Activated T-helper 1 cell treated with anti-CD3 and anti-CD28 coated beads, Interleukin-12 subunit alpha, Interleukin-12 subunit beta, Interleukin-2, Interleukin-4 antibody, amounts not matched to agents 30 ng/mL and 10 ng/mL and 1 ng/mL, durations not matched to agents 14 hours and 24 hours and 36 hours (primary cell): ENCODE data around the gene METAP1D. TPM values are rescaled to one million over a fixed set of nuclear protein-coding genes. Genes with fewer than 3 reads are reported as not detected.
A peak's percentile ranks its signal among the peaks of the same experiment; 100 is the strongest.

Source experiments
- DNase-seq: peaks from one replicate; pipeline ENCODE4 v3.0.0; 2021; ENCODE audit warnings: low spot score
- H3K27ac Mint-ChIP-seq: one replicate; pipeline ENCODE4 v1.8.0; 2021; ENCODE audit warnings: mild to moderate bottlenecking, mixed read lengths
- H3K27me3 Mint-ChIP-seq: one replicate; pipeline ENCODE4 v1.8.0; 2022; ENCODE audit warnings: mild to moderate bottlenecking, moderate library complexity, mixed read lengths; ENCODE audit not compliant: insufficient read depth
- H3K36me3 Mint-ChIP-seq: one replicate; pipeline ENCODE4 v1.8.0; 2021; ENCODE audit warnings: low read depth, mixed read lengths
- H3K4me1 Mint-ChIP-seq: one replicate; pipeline ENCODE4 v1.8.0; 2021; ENCODE audit warnings: low read depth, mixed read lengths
- H3K4me3 Mint-ChIP-seq: one replicate; pipeline ENCODE4 v1.8.0; 2021; ENCODE audit warnings: mild to moderate bottlenecking, moderate library complexity, mixed read lengths
- H3K9me3 Mint-ChIP-seq: one replicate; pipeline ENCODE4 v1.8.0; 2021; ENCODE audit warnings: mixed read lengths
- intact Hi-C: fragments of 100-400 bp; cut with micrococcal nuclease; formaldehyde crosslinking; loops from one replicate; pipeline ENCODE4 v1.15.1; 2024
- total RNA-seq: library from RNA; stranded (reverse); gene quantifications from 2 replicates; pipeline ENCODE4 v1.2.3, GENCODE V29; 2022

METAP1D gene
- total RNA-seq, 1 donor from 2014 or later: 5.4 TPM

DNA sequence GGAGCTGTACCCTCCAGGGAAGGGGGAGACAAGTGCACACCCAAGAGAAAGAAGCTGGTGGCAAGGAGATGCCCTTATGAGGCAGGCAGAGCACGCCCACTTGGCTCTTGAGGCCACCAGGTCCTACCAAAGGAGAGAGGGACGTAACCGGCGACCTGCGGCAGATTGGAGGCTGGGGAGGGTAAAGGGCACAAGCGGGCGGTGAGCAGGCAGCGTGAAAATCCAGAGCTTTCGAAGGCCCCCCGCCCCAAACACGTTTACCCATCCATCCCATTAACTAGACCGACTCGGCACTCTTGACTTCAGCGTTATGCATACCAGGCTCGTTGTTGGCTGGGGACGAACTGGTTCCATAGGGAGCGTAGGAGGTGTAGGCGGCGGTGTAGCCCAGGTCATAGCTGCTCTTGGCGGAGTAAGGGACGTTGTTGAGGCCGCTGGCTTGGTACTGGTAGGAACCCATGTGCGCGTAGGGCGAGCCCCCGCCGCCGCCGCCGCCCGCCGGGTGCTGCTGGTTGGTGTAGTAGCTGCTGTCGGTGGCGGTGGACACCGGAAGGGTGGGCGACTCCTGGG, 102.2 kb downstream of the METAP1D start:
- H3K9me3 Mint-ChIP-seq: no peaks in the 10 kb centered on the region
- peaks cover 72% of the 10 kb centered on the region for H3K27me3 Mint-ChIP-seq
- H3K4me1 Mint-ChIP-seq: peaks cover 50% of the 10 kb centered on the region
- H3K27ac Mint-ChIP-seq: peak overlapping the region; percentile 82
- peaks cover 4% of the 10 kb centered on the region for H3K36me3 Mint-ChIP-seq
- no peak for DNase-seq
- intact Hi-C loops: loop anchor here (1.0 to 10.0 kb wide), 6 partner anchors 18 to 1385 kb away; partner anchors contain the start of genes GAD1, GORASP2 and SP5
- H3K4me3 Mint-ChIP-seq: peak overlapping the region; percentile 71

DNA sequence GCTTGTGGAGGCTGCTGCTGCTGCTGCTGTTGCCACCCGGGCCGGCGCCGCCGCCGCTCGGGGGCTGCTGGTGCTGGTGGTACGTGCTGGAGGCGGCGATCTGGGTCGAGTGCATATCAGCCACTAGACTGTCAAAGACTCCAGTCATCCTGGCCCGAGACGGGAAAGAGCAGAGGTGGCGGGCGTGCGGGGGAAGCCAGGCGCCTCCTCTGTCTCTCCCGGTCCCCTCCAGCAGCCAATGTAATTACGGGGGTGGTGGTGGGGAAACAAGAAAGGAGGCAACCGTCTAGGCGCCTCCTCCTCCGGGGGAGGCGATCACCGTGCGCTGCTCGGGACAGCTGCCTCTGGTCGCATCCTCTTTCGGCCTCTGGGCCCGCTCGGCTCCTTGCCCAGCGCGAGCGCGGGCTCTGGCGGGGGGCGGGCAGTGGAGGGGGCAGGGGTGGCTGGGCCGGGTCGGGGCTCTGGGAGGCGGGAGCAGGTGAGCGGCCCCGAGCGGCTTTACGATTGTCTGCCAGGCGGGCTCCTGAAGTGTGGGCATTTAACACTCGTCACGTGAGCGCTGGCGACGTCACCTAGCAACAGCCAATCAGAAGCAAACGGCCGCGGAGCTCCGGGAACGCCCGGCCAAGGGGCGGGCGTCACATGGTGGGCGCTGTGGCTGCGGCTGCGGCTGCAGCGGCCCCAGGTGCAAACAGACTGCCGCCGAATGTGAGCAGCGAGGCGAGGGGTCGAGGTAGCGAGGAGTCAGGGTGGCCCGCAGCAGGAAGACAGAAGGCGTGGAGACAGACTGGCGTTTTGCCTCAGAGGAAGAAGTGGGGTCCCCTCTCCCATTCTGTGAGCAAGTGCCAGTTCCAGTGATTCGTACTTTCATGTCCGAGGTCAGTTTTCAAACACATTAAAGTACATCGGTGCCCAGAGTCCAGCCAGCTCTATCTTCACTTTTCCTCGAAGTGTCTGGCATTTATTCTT, 102.9 kb downstream of the METAP1D start, which contains the start of gene DLX2:
Gene DLX2 (minus strand): TSS at position 510 of the 969 bp plus-strand sequence. CDS start 362 bp downstream, at position 148.
- peaks cover 5% of the 10 kb centered on the region for H3K36me3 Mint-ChIP-seq
- DNase-seq: peak; percentile 44
- intact Hi-C loops: loop anchor here (1.0 to 10.0 kb wide), 8 partner anchors 7 to 1385 kb away; partner anchors contain the start of genes GAD1, GORASP2 and SP5
- no peaks in the 10 kb centered on the region for H3K9me3 Mint-ChIP-seq
- peaks cover 53% of the 10 kb centered on the region for H3K4me1 Mint-ChIP-seq
- H3K27me3 Mint-ChIP-seq: peaks cover 73% of the 10 kb centered on the region
- peak within 1 kb of the TSS; percentile 71 for H3K4me3 Mint-ChIP-seq
- H3K27ac Mint-ChIP-seq: peak within 1 kb of the TSS; percentile 82

DNA sequence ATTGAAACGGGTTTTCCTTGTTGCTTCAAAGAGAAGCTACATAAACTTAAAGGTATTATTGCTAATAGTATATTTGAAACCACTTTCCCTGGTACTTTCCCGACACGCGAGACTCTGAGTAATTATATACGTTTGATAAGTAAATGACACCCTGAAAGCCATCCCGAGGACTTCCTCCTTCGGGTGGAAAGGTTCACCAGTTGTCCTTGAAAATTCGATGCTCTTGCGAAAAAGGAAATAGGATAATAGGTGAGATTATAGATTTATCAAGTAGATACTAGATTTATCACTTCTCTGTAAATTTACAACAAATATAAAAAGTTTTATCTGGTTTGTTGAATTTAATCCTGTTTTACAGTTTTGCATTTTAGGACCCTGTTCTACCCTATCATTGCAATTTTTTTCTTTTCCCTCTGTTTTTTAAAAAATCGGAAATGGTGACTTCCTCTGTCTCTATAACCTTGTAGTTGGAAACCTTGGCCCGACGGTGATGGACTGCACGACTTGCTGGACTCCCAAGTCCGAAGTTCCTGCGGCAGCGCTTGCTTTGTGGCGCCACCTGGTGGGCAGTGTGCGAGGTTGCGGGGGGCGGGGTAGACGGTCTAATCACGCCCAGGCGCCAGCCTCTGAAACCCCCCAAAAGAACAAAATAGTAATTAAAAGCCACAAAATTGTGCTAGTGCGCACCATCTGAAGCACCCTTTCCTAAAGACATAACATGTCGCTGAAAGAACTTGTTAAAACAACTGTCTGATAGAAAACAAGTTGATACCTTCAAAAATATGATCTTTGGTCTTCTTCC, 103.9 kb downstream of the METAP1D start:
- H3K9me3 Mint-ChIP-seq: no peaks in the 10 kb centered on the region
- H3K36me3 Mint-ChIP-seq: peaks cover 7% of the 10 kb centered on the region
- H3K4me3 Mint-ChIP-seq: peak overlapping the region; percentile 71
- H3K4me1 Mint-ChIP-seq: peaks cover 57% of the 10 kb centered on the region
- peak overlapping the region; percentile 71 for H3K27ac Mint-ChIP-seq
- peaks cover 75% of the 10 kb centered on the region for H3K27me3 Mint-ChIP-seq
- intact Hi-C loops: loop anchor here (1.0 to 10.0 kb wide), 8 partner anchors 8 to 1386 kb away; partner anchors contain the start of genes GAD1, GORASP2 and SP5
- peak; percentile 62 for DNase-seq

DNA sequence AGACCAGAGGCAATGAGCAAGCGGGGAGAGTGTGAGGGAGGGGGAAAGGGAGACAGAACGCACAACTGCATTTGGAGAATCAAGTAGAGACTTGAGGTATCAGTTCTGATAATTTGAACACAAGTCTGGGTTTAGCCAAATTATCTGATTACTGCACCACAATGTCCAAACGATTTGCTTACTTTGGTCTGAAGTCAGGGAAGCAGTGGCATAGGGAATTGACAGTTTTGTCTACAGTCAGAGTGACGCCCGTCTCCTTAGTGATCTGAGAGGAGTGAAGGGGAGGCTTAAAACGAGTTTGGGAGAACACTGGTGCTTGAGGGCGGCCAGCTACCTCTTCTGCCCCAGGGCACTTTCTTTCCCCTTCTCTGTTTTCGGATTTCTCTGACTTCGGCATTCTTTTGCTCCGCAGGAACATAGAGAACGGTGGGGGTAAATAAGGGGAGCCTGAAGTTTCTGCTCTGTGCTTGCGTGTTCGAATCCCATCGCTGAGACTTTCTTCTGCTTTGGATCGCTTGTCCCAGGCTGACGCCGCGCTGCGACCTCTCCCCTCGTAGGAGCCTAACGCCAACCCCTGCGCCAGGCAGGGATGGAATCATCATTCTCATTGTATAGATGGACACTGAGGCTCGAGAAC, 105.8 kb downstream of the METAP1D start:
- no peak overlapping the region for H3K27ac Mint-ChIP-seq
- H3K9me3 Mint-ChIP-seq: no peaks in the 10 kb centered on the region

DNA sequence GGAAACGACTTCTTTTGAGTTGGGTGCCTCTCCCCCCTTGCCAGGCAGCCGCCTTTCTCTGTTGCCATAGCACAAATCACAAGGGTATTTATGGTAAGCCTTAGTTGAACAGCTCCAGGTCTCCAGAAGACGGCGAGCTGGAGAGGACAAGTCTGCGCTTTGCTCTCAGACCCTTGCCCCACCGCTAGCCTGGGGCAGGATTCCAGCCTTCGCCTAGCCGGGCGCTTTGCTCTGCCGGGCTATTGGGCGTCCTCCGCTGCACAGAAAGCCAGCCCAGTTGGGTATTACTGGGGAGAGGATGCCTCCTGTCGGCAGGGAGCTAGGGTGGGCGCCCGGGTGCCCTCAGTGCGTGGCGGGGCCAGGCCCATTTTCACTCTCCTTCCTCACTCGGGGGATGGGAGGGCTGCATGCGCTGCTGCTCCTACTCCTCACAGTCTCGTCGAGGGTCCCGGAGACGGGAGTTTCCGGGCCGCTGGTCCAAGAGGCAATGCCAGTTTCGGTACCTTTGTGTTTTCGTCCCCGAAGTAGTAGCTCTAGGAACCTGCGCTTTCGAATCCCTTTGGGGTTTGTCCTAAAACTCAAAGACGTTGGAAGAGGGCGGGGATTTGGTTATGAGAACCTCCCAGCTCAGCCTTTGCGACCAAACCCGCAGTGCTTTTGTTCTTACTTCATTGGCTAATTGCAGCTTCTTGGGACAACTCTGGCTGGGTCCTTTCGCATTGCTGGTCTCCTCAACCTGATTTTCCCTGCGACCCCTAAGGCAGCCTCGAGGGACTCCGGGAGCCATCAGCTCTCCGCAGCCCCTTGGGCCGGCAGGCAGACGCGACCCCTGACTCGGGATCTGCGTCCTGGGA, 106.6 kb downstream of the METAP1D start:
- H3K9me3 Mint-ChIP-seq: no peaks in the 10 kb centered on the region

More for the DNA sequence above, 105.8 kb downstream of the METAP1D start:
- H3K36me3 Mint-ChIP-seq: peaks cover 7% of the 10 kb centered on the region
- no peak for DNase-seq
- H3K4me3 Mint-ChIP-seq: no peak overlapping the region
- intact Hi-C loops: loop anchor here (2.0 to 10.0 kb wide), 3 partner anchors 33 to 507 kb away; no protein-coding TSS in a partner anchor
- peaks cover 55% of the 10 kb centered on the region for H3K4me1 Mint-ChIP-seq
- H3K27me3 Mint-ChIP-seq: peaks cover 84% of the 10 kb centered on the region

DNA sequence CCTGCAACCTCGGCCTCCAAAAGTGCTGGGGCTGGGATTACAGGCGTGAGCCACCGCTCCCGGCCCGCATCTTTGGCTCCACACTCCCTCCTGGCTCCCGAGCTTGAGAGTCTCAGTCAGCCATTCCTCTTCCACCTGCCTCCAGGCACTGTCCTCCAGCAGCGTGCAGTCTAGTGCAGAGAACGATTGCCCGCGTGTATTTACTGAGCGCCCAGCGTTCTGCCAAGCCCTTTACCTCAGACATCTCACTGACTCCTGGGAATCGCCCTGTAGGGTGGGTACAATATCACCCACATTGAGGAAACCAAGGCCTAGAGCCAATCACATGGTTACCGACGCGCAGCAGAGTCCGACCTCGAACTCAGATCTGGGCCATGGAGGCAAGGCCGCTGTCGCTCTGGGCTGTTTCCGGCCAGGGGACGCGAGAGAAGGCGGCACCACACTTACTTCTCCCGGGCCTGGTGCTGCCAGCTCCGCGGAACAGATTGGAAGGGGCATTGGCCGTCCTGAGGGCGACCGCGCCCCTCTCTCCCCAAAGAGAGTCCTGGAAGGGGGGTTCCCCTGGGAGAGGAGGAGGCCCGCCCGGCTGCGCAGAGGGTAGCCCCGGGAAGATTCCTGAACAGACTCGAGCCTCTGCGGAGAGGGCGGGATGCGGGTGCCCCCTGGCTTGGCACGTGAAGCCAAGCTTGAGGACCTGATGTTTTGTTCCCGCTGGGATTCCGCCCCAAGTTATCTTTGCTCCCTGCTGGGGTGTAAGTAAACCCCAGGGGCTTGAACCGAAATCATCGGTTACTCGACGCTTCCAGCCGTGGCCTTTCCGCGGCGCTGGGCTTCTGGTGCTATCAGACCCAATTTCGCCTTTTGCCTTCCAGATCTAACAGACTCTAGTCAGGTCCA, 108.2 kb downstream of the METAP1D start:
- H3K36me3 Mint-ChIP-seq: peaks cover 7% of the 10 kb centered on the region
- H3K4me1 Mint-ChIP-seq: peaks cover 44% of the 10 kb centered on the region
- H3K9me3 Mint-ChIP-seq: no peaks in the 10 kb centered on the region
- peaks cover 79% of the 10 kb centered on the region for H3K27me3 Mint-ChIP-seq
- intact Hi-C loops: loop anchor here (5.0 to 10.0 kb wide), 2 partner anchors 36 to 293 kb away; no protein-coding TSS in a partner anchor
- H3K27ac Mint-ChIP-seq: no peak overlapping the region
- H3K4me3 Mint-ChIP-seq: no peak overlapping the region
- DNase-seq: no peak

More for the DNA sequence above, 106.6 kb downstream of the METAP1D start:
- intact Hi-C loops: loop anchor here (5.0 to 10.0 kb wide), 2 partner anchors 34 to 292 kb away; no protein-coding TSS in a partner anchor
- no peak overlapping the region for H3K4me3 Mint-ChIP-seq
- peaks cover 82% of the 10 kb centered on the region for H3K27me3 Mint-ChIP-seq
- no peak for DNase-seq
- peaks cover 55% of the 10 kb centered on the region for H3K4me1 Mint-ChIP-seq
- peaks cover 7% of the 10 kb centered on the region for H3K36me3 Mint-ChIP-seq
- H3K27ac Mint-ChIP-seq: no peak overlapping the region

DNA sequence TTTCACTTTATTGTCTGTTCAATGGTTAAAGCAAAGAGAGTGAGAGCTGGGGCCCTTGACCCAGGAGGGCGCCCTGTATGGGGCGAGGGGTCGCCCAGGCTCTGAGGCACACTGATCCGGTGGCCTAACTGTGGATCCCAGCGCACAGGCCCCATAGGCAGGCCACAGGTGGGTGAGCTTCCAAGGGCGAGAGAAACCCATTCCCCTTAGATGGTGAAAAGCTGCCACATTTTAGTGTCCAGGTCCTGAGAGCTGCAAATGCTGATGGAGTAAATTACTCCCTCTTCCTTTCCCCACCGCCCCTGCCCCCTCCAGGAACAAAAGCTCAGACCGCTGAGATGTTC, 108.8 kb downstream of the METAP1D start:
- intact Hi-C loops: loop anchor here (5.0 to 10.0 kb wide), 2 partner anchors 36 to 294 kb away; no protein-coding TSS in a partner anchor
- H3K36me3 Mint-ChIP-seq: peaks cover 7% of the 10 kb centered on the region
- no peak overlapping the region for H3K4me3 Mint-ChIP-seq
- peaks cover 39% of the 10 kb centered on the region for H3K4me1 Mint-ChIP-seq
- no peak for DNase-seq
- peaks cover 76% of the 10 kb centered on the region for H3K27me3 Mint-ChIP-seq
- no peak overlapping the region for H3K27ac Mint-ChIP-seq
- H3K9me3 Mint-ChIP-seq: no peaks in the 10 kb centered on the region

DNA sequence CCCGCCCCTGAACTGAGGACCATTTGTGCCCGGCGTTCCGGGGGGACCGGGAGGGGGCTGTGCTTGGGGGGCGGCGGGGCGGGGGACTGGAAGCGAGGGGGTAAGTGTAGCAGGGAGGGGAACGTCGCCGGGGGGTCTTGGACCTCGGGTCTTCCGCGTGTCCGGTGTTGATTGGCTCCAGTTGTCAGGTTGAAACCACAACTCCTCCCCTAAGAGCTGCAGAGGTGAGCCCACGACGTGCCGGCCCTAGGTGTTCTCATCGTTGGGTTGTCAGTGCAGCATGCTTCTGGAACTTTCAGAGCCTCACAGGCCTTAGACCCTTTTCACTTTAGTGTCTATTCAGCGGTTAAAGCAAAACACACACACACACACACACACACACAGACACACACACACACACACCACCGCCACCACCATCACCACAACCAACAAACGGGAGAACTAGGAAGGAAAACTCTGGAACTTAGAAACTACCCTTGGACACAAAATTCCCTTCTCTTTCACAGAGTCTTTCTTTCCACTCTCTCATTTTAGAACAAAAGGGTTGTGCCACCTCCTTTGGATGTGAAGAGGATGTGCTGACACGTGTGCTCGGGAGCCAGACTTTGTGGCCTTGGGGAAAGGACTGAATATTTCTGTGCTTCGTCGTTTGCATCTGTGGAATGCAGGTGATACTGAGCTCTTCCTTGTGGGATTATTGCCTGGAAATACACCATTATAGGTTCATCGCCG, 109.7 kb downstream of the METAP1D start:
- Mint-ChIP-seq H3K36me3 (peaks cover 7% of the 10 kb centered on the region), H3K4me3 (no peak overlapping the region), H3K27me3 (peaks cover 70% of the 10 kb centered on the region), H3K27ac (no peak overlapping the region), H3K9me3 (no peaks in the 10 kb centered on the region), H3K4me1 (peaks cover 30% of the 10 kb centered on the region)
- intact Hi-C loops: loop anchor here (5.0 to 10.0 kb wide), 2 partner anchors 37 to 295 kb away; no protein-coding TSS in a partner anchor
- no peak for DNase-seq

DNA sequence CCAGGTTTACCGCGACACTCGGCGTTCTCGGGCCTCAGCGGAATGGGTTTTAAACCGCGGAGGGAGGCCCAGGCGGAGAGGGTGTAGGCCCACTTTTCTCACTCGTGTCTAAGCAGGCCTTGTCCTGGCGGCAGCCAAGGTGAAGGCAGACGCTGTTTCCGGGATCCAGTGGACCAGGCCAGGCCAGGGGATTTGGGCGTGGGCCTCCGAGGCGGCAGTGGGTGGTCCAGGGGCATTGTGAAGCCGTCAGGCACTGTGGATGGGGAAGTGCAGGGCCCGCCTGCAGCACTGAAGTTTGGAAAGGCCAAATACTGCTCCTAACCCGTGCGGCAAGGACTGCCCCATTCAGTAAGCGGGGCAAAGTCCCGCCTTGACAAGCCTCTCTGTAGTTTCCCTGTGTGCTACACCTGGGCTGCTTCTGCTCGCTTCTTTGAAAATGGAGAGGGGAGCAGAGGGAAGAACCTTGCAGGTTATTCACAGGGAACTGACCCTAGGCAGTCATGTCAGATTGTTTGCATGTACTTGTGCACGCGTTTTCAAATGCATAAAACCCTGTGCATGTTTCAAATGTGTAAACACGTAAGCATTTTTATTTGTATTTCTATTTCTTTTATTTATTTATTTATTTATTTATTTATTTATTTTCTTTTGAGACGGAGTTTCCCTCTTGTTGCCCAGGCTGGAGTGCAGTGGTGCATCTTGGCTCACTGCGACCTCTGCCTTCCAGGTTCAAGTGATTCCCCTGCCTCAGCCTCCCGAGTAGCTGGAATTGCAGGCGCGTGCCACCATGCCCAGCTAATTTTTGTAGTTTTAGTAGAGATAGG, 110.4 kb downstream of the METAP1D start:
- Mint-ChIP-seq H3K27ac (no peak overlapping the region), H3K27me3 (peaks cover 68% of the 10 kb centered on the region), H3K4me3 (no peak overlapping the region), H3K36me3 (peaks cover 5% of the 10 kb centered on the region), H3K4me1 (peaks cover 27% of the 10 kb centered on the region), H3K9me3 (no peaks in the 10 kb centered on the region)
- DNase-seq: no peak
- intact Hi-C loops: loop anchor here (5.0 to 10.0 kb wide), 2 partner anchors 38 to 295 kb away; no protein-coding TSS in a partner anchor
